K562 (cell line): ENCODE data around the gene MATN4. TPM values are rescaled to one million over a fixed set of nuclear protein-coding genes. Genes with fewer than 3 reads are reported as not detected.
A peak's percentile ranks its signal among the peaks of the same experiment; 100 is the strongest.

ENCODE experiments used
- ADNP ChIP-seq: fragments of 200-800 bp; sonication (Bioruptor generic); IDR thresholded peaks from 2 replicates; pipeline ENCODE4 v1.6.1; 2016; ENCODE audit warnings: missing genetic modification characterization, missing compliant biosample characterization
- BDP1 ChIP-seq: IDR thresholded peaks from 3 replicates; pipeline ENCODE4 v1.6.1; 2011; ENCODE audit not compliant: insufficient read length, insufficient read depth
- ESRRA ChIP-seq: fragments of 450-650 bp; IDR thresholded peaks from 2 replicates; pipeline ENCODE4 v1.6.1; 2014; ENCODE audit warnings: low read depth, mild to moderate bottlenecking, moderate library complexity, borderline replicate concordance
- HDAC2 ChIP-seq: fragments of 450-650 bp; IDR thresholded peaks from 2 replicates; pipeline ENCODE4 v1.6.1; 2016; ENCODE audit warnings: mild to moderate bottlenecking
- HMGN3 ChIP-seq: IDR thresholded peaks from 2 replicates; pipeline ENCODE4 v1.6.1; 2011; ENCODE audit warnings: borderline replicate concordance, low read depth, mild to moderate bottlenecking, mixed read lengths, low read length; ENCODE audit not compliant: insufficient read length; ENCODE audit errors: extremely low read depth
- KDM1A ChIP-seq, 2 experiments: fragments of 450-650 bp; IDR thresholded peaks; 2 replicates each; pipeline ENCODE4 v1.6.1; 2016; ENCODE audit warnings: mild to moderate bottlenecking in 2 of 2
- MBD1 ChIP-seq: fragments of 250-450 bp; sonication (Bioruptor Pico); IDR thresholded peaks from 2 replicates; pipeline ENCODE4 v1.8.0; 2022; ENCODE audit warnings: inconsistent platforms
- MED1 ChIP-seq: sonication (generic); formaldehyde crosslinking; IDR thresholded peaks from 2 replicates; pipeline ENCODE4 v1.8.1; 2023; ENCODE audit warnings: missing genetic modification reagents, borderline replicate concordance
- MIER1 ChIP-seq: fragments of 450-650 bp; IDR thresholded peaks from 2 replicates; pipeline ENCODE4 v1.6.1; 2016; ENCODE audit warnings: antibody characterized with exemption, mild to moderate bottlenecking, low read depth
- MTA3 ChIP-seq: fragments of 450-650 bp; formaldehyde crosslinking; IDR thresholded peaks from 2 replicates; pipeline ENCODE4 v1.6.1; 2017; ENCODE audit warnings: mild to moderate bottlenecking, borderline replicate concordance
- NFE2 ChIP-seq: IDR thresholded peaks from 2 replicates; pipeline ENCODE4 v1.6.1; 2014; ENCODE audit warnings: antibody characterized with exemption, low read depth
- NFE2L1 ChIP-seq: fragments of 450-650 bp; IDR thresholded peaks from 2 replicates; pipeline ENCODE4 v1.6.1; 2016; ENCODE audit warnings: missing genetic modification characterization, low read depth, mild to moderate bottlenecking, missing compliant biosample characterization, moderate library complexity, borderline replicate concordance
- RBM25 ChIP-seq: fragments of 200-400 bp; formaldehyde crosslinking; IDR thresholded peaks from 2 replicates; pipeline ENCODE4 v1.6.1; 2018; ENCODE audit warnings: low read length, low read depth, moderate library complexity; ENCODE audit not compliant: severe bottlenecking
- RCOR1 ChIP-seq, 2 experiments: IDR thresholded peaks; 2 replicates each; pipeline ENCODE4 v1.6.1; 2012; ENCODE audit warnings: low read depth in 2 of 2, low read length in 2 of 2, borderline replicate concordance in 1 of 2, improper control_type of control experiment in 1 of 2
- SMARCA5 ChIP-seq: fragments of 450-650 bp; IDR thresholded peaks from 2 replicates; pipeline ENCODE4 v1.6.1; 2016
- SRSF9 ChIP-seq: fragments of 200-400 bp; formaldehyde crosslinking; IDR thresholded peaks from 2 replicates; pipeline ENCODE4 v1.6.1; 2017; ENCODE audit warnings: low read depth, low read length, borderline replicate concordance
- STAT5B ChIP-seq: fragments of 250-450 bp; sonication (Bioruptor Pico); IDR thresholded peaks from 2 replicates; pipeline ENCODE4 v1.8.0; 2021; ENCODE audit warnings: mild to moderate bottlenecking, inconsistent platforms
- TRIM25 ChIP-seq: fragments of 450-650 bp; IDR thresholded peaks from 2 replicates; pipeline ENCODE4 v1.7.0; 2016; ENCODE audit warnings: borderline replicate concordance
- ZNF197 ChIP-seq: fragments of 200-800 bp; sonication (Bioruptor generic); IDR thresholded peaks from 2 replicates; pipeline ENCODE4 v1.6.1; 2016; ENCODE audit warnings: low read depth, missing genetic modification characterization, missing compliant biosample characterization
- ZNF699 ChIP-seq: fragments of 250-450 bp; sonication (Bioruptor Pico); IDR thresholded peaks from 2 replicates; pipeline ENCODE4 v1.8.0; 2021; ENCODE audit warnings: mild to moderate bottlenecking, moderate library complexity; ENCODE audit not compliant: insufficient replicate concordance
- ZNF76 ChIP-seq: fragments of 250-450 bp; sonication (Bioruptor Pico); IDR thresholded peaks from 2 replicates; pipeline ENCODE4 v1.4.0; 2020; ENCODE audit warnings: mild to moderate bottlenecking, moderate library complexity, borderline replicate concordance
- ZNF780A ChIP-seq: fragments of 250-450 bp; sonication (Bioruptor Pico); IDR thresholded peaks from 2 replicates; pipeline ENCODE4 v1.5.0; 2021; ENCODE audit warnings: mild to moderate bottlenecking
- ZSCAN29 ChIP-seq: fragments of 450-650 bp; IDR thresholded peaks from 2 replicates; pipeline ENCODE4 v1.6.1; 2017
- polyA plus RNA-seq, 8 experiments: library from polyadenylated mRNA; depleted of rRNA in 4 of 8; stranded (reverse) in 5 of 8; unstranded in 3 of 8; fragments of >200 nt; fragmentation: Nextera tagmentation in 2 of 8; fragmentation: Illumina TruSeq in 1 of 8; extraction: Ambion mirVana in 2 of 8; extraction: Trizol in 1 of 8; gene quantifications; 2 replicates each; pipeline versions ENCODE4 v1.2.1 to v1.2.3, GENCODE V29; 2011 to 2014; ENCODE audit warnings: inconsistent platforms in 1 of 8, missing spikeins in 1 of 8
- total RNA-seq, 7 experiments: library from RNA; depleted of rRNA in 6 of 7; stranded (reverse); fragments of >200 nt in 6 of 7; fragmentation: Illumina TruSeq in 2 of 7; extraction: Trizol in 2 of 7; gene quantifications; 2 replicates each; pipeline versions ENCODE4 v1.2.1 to v1.2.3, GENCODE V29; 2011 to 2021; ENCODE audit warnings: low replicate concordance in 1 of 7
- TF ChIP-seq, protein P1 (sequence below): sonication (generic); formaldehyde crosslinking; IDR thresholded peaks from 2 replicates; pipeline ENCODE4 v1.8.0; 2022; ENCODE audit warnings: mild to moderate bottlenecking, missing genetic modification reagents

MATN4 gene
- total and polyA plus RNA-seq, 9 of the 15 experiments (the other 6 are each of a cell fraction or from before 2014, with no cell fraction given), result 0.09 TPM; not detected in 8

DNA sequence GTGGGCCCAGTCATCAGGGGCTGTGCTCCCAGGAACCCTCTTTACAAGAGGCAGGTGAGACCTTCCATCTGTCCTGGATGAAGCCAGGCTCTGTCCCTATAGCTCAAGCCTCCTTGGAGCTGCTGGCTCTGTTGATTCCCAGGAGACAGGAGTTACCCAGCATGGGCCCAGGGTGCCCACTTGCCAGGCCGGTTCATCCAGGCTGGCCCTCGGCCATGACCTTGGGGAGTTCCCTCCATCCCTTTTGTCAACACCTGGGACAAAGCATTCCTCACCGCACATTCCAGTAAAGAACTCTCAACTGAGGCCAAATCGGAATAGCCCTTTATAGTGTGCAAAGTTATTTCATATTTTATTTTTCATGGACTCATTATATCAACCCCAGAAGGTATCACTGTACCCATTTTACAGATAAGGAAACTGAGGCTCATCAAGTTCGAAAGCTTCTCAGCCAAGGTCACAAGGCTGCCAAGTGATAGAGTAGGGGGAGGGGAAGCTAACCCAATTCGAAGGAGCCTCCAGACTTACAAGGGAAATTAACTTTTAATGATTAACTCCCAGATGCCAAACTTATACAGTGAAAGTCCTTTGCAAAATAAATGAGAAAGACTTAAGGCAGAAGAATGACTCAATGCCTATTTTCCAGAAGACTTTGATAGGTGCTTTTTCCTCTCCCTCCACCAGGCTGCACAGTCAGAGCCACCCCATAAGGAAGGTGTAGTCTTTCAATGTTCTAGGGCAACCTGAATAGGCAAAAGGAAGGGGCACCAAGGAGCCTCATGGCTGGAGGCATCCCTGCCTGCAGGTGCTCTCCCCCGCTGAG, 21.6 kb upstream of the MATN4 start (continued):
- TF ChIP-seq MTA3 (no peak), NFE2L1 (tag) (no peak), ZNF780A (CRISPR knock-in tag) (no peak), BDP1 (no peak), HDAC2 (0 out of 2 replicates have a peak, but pooled peaks have one; percentile 33), ZNF197 (CRISPR knock-in tag) (no peak), MIER1 (no peak), HMGN3 (no peak), ZNF76 (CRISPR knock-in tag) (no peak), ESRRA (peak; percentile 84), STAT5B (CRISPR knock-in tag) (no peak), MED1 (CRISPR knock-in tag) (no peak), KDM1A (IDR thresholded peaks at IDR 0.05) (peak; percentile 52 to 73; a peak in 3 of 4 replicates), SRSF9 (no peak), SMARCA5 (peak; percentile 59; the same call in 1 of the 2 replicates), NFE2 (no peak), ZNF699 (CRISPR knock-in tag) (no peak), TRIM25 (no peak), RCOR1 (IDR thresholded peaks at IDR 0.05; ENCODE audit: borderline replicate concordance in 1 of 2, low read depth in 2 of 2, low read length in 2 of 2) (peak in 1 of 2 experiments; percentile 73; a peak in 2 of 4 replicates), MBD1 (no peak), ZSCAN29 (no peak), ADNP (tag) (peak; percentile 79), RBM25 (peak; percentile 97)
- TF ChIP-seq, protein P1, sequence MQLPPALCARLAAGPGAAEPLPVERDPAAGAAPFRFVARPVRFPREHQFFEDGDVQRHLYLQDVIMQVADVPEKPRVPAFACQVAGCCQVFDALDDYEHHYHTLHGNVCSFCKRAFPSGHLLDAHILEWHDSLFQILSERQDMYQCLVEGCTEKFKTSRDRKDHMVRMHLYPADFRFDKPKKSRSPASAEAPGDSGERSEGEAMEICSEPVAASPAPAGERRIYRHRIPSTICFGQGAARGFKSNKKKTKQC (CRISPR knock-in tag), result no peak
